NCI-H446 (cell line): ENCODE data around the gene FAM78A.
A peak's percentile ranks its signal among the peaks of the same experiment; 100 is the strongest.

Source experiments
- DNase-seq, 2 experiments: peaks; one replicate each; lab custom pipeline; 2025; lab: John Stamatoyannopoulos, UW

Gene FAM78A

GRCh38 chr9:131302244-131303075, 26.1 kb upstream of the FAM78A start:
- DNase-seq, result no peak

GRCh38 chr9:131300444-131300843, 24.1 kb upstream of the FAM78A start:
- DNase-seq, result no peak

GRCh38 chr9:131299961-131300347, 23.6 kb upstream of the FAM78A start:
- no peak for DNase-seq

- DNase-seq, result no peak
These were observed 23.1 kb upstream of the FAM78A start for GRCh38 chr9:131299346-131299960.

- DNase-seq, result no peak
These were observed 22.5 kb upstream of the FAM78A start for GRCh38 chr9:131298816-131299215.

- DNase-seq, result no peak
These were observed 22.0 kb upstream of the FAM78A start for GRCh38 chr9:131298341-131298740.

- DNase-seq, result no peak
These were observed 21.6 kb upstream of the FAM78A start for GRCh38 chr9:131297903-131298302.

- no peak for DNase-seq
These were observed 20.7 kb upstream of the FAM78A start for GRCh38 chr9:131296906-131297500.

GRCh38 chr9:131296460-131296859, 20.1 kb upstream of the FAM78A start:
- DNase-seq, result no peak

GRCh38 chr9:131292937-131293336, 16.6 kb upstream of the FAM78A start:
- no peak for DNase-seq

GRCh38 chr9:131291795-131292315, 15.5 kb upstream of the FAM78A start:
- no peak for DNase-seq

GRCh38 chr9:131290767-131291370, 14.6 kb upstream of the FAM78A start:
- DNase-seq, result no peak

- no peak for DNase-seq
These were observed 13.9 kb upstream of the FAM78A start for GRCh38 chr9:131290036-131290766.

- DNase-seq, result peak in 1 of 2 experiments; percentile 40
These were observed 13.2 kb upstream of the FAM78A start, which contains the start of gene PLPP7 for GRCh38 chr9:131289301-131290035. Gene PLPP7, plus strand, starts transcription at chr9:131289723. Its CDS starts 275 bp downstream, at chr9:131289998.

- DNase-seq, result no peak
These were observed 11.9 kb upstream of the FAM78A start for GRCh38 chr9:131288217-131288616.

- DNase-seq, result no peak
These were observed 11.0 kb upstream of the FAM78A start for GRCh38 chr9:131287359-131287758.

GRCh38 chr9:131284856-131285255, 8.5 kb upstream of the FAM78A start:
- DNase-seq, result no peak

GRCh38 chr9:131282688-131283422, 6.5 kb upstream of the FAM78A start:
- no peak for DNase-seq

GRCh38 chr9:131282175-131282574, 5.9 kb upstream of the FAM78A start:
- DNase-seq, result no peak
